NCI-H526 (cell line): ENCODE data around the gene PCSK4.
A peak's percentile ranks its signal among the peaks of the same experiment; 100 is the strongest.
"Not testable (repeated sequence)": the region's sequence is repeated elsewhere in the genome, so short reads cannot be mapped to it uniquely, and the experiment has no call there.

Experiments
- DNase-seq, 2 experiments: peaks; one replicate each; lab custom pipeline; 2025; lab: John Stamatoyannopoulos, UW

The PCSK4 gene

GRCh38 chr19:1453525-1454364, 36.4 kb downstream of the PCSK4 start:
- DNase-seq, result peak in 1 of 2 experiments; percentile 52

GRCh38 chr19:1452802-1453524, 37.2 kb downstream of the PCSK4 start:
- no peak for DNase-seq

- no peak for DNase-seq
These were observed 38.0 kb downstream of the PCSK4 start for GRCh38 chr19:1451916-1452801.

GRCh38 chr19:1450735-1451731, 39.1 kb downstream of the PCSK4 start:
- no peak for DNase-seq

- peak in 1 of 2 experiments; percentile 62 for DNase-seq
These were observed 40.4 kb downstream of the PCSK4 start, which contains the start of gene APC2 for GRCh38 chr19:1449467-1450442. TSS of gene APC2 (plus strand) at chr19:1450121. CDS start at chr19:1453002, 2,881 bp downstream.

- DNase-seq, result no peak
These were observed 42.2 kb downstream of the PCSK4 start for GRCh38 chr19:1447944-1448343.

GRCh38 chr19:1447504-1447903, 42.6 kb downstream of the PCSK4 start:
- no peak for DNase-seq

GRCh38 chr19:1446713-1447481, 43.3 kb downstream of the PCSK4 start:
- no peak for DNase-seq

- DNase-seq, result peak in 1 of 2 experiments; percentile 62
These were observed 44.0 kb downstream of the PCSK4 start for GRCh38 chr19:1445932-1446712.

GRCh38 chr19:1445185-1445931, 44.8 kb downstream of the PCSK4 start:
- DNase-seq, result peak in 1 of 2 experiments; percentile 59

- DNase-seq, result no peak
These were observed 48.3 kb downstream of the PCSK4 start for GRCh38 chr19:1441677-1442438.

- DNase-seq, result no peak
These were observed 49.1 kb downstream of the PCSK4 start for GRCh38 chr19:1441022-1441426.

GRCh38 chr19:1440418-1440801, 49.7 kb downstream of the PCSK4 start:
- DNase-seq, result no peak

- not testable (repeated sequence) for DNase-seq
These were observed 50.4 kb downstream of the PCSK4 start for GRCh38 chr19:1439525-1440417.

GRCh38 chr19:1438933-1439354, 51.2 kb downstream of the PCSK4 start:
- DNase-seq, result no peak
